NCI-H345 treated with DMSO at 0.1 percent for 48 hours (cell line): Measurements from ENCODE around the gene FRG1.
"Not testable (repeated sequence)": the region's sequence is repeated elsewhere in the genome, so short reads cannot be mapped to it uniquely, and the experiment has no call there.

Experiments used
- DNase-seq: peaks from one replicate; lab custom pipeline; 2025; ENCODE audit not compliant: unreplicated experiment; lab: John Stamatoyannopoulos, UW

The FRG1 gene

GRCh38 chr4:189940178-189941004, at the start of gene FRG1:
Gene FRG1, plus strand, starts transcription at chr4:189940872. Its CDS starts 138 bp downstream, at chr4:189941010.
- DNase-seq, result no peak

DNA sequence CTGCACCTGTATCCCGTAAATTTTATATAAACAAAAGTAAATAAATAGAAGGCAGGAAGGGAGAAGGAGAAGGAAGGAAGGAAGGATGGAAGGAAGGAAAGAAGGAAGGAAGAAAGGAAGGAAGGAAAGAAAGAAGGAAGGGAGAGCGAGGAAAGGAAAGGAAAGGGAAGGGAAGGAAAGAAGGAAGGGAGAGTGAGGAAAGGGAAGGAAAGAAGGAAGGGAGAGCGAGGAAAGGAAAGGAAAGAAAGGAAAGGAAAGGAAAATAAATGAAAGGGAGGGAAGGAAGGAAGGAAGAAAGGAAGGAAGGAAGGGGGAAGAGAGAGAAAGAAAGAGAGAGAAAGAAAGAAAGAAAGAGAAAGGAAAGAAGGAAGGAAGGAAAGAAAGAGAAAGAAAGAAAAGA, 43.0 kb upstream of the FRG1 start:
- DNase-seq, result no peak

DNA sequence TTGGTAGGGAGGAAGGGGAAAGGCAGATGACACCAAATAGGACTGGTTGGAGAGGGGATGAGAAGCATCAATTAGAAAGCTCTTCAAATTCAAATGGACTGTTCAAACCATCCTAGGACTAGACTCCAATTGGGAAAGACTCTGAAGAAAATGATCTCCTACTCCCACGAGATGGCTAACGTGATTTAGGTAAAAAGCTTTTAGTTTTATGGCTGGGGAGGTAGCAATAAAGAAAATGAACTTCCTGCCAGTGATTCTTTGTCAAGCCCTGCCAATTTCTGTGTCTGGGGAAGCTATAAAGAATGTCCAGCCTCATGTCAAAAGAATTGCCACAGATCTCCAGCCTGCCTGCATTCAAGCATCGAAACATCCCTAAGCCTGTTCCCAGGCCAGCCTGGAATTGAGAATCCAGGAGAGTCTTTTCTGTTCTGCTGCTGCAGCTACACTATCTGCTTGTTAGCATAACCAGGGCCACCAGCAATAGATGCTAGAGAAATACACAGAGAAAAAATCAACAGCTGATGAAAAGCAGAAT, 41.1 kb upstream of the FRG1 start:
- DNase-seq, result not testable (repeated sequence)

DNA sequence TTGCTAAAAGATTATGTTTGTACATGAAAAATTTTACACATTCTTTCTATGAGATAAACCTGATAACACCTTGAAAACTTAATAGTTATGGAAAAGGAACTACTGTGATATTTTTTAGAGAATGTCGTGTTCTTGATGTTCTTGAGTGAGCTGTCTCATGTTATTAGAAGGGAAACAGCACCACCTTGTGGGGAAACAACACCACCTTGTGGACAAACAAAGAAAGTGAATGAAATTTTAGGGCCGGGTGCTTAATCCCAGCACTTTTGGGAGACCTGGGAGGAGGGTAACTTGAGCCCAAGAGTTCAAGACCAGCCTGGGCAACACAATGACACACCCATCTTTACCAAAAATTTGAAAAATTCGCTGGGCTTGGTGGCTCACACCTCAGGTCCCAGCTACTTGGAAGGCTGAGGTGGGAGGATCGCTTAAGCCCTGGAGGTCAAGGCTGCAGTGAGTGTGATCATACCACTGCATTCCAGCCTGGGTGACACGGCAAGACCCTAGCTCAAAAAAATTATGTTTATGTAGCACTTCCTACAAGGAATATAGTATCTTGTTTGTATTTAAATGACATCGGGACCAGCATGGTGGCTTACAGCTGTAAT, 36.1 kb upstream of the FRG1 start:
- DNase-seq, result not testable (repeated sequence)

GRCh38 chr4:189912170-189912569, 28.5 kb upstream of the FRG1 start:
- no peak for DNase-seq

DNA sequence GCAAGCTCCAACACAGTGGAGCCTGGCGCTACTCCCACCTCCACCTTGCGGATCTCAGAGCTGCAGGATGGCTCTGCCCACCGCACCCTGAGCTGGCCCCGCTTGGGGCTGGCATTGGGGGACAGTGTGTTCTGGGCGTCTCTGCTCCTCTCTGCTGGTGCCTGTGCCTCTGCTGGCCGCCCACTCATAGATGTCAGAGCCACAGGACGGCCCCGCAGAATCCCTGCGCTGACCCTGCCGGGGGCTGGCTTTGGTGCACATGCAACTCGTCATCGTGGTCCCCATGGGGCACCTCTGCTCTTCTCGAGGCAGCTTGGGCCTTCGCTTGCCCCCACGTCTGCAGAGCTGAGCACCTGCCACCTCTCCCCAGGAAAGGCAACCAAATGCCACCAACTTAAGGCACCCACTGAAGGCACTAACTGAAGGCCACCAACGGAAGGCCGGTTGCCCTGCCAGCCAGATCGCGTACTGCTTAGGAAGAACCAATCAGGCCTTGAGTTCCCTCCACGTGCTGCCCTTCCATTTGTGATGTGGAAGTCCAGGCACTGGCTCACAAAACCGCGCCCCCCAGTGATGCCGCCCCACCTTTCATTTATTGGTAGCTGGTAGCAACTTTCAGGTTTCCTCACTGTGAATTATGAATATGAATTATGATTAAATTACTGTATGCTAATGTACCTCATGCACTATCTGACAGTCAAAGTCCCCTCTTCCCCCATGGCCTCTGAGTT, 23.3 kb upstream of the FRG1 start:
- no peak for DNase-seq

DNA sequence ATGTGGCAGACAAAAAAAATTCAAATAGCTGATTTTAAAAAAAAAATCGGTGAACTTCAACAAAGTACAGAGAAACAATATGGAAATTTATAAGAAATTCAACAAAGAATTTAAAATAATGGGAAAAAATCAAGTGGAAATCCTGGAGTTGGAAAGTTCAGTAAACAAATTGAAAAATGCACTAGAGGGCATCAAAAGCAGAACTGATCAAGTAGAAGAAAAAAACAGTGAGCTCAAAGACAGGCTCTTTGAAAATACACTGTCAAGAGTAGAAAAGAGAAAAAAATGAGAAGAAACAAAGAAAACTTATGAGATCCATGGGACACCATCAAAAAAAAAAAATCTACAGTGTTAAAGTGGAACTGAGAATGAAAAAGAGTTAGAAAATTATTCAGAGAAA, 19.6 kb upstream of the FRG1 start:
- no peak for DNase-seq

DNA sequence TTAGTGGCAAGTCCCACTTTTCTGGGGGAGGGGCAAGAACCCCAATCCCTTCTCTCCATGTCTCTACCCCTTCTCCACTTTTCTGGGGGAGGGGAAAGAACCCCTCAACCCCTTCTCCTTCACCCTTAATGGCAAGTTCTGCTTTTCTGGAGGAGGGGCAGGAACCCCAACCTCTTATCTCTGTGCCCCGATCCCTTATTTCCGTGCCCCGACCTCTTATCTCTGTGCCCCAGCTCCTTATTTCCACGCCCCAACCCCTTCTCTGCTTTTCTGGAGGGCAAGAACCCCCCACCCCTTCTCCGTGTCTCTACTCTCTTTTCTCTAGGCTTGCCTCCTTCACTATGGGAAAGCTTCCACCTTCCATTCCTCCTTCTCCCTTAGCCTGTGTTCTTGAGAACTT, 13.9 kb upstream of the FRG1 start:
- DNase-seq, result not testable (repeated sequence)

GRCh38 chr4:189941005-189941450, 356 bp downstream of the FRG1 start:
- DNase-seq, result no peak

GRCh38 chr4:189942412-189942811, 1.7 kb downstream of the FRG1 start:
- DNase-seq, result not testable (repeated sequence)

GRCh38 chr4:189944077-189944476, 3.4 kb downstream of the FRG1 start:
- not testable (repeated sequence) for DNase-seq

GRCh38 chr4:189946906-189947305, 6.2 kb downstream of the FRG1 start:
- DNase-seq, result not testable (repeated sequence)

GRCh38 chr4:189948486-189948885, 7.8 kb downstream of the FRG1 start:
- not testable (repeated sequence) for DNase-seq

DNA sequence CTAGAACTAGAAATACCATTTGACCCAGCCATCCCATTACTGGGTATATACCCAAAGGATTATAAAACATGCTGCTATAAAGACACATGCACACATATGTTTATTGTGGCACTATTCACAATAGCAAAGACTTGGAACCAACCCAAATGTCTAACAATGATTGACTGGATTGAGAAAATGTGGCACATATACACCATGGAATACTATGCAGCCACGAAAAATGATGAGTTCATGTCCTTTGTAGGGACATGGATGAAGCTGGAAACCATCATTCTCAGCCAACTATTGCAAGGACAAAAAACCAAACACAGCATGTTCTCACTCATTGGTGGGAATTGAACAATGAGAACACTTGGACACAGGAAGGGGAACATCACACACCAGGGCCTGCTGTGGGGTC, 28.6 kb downstream of the FRG1 start:
- DNase-seq, result not testable (repeated sequence)

DNA sequence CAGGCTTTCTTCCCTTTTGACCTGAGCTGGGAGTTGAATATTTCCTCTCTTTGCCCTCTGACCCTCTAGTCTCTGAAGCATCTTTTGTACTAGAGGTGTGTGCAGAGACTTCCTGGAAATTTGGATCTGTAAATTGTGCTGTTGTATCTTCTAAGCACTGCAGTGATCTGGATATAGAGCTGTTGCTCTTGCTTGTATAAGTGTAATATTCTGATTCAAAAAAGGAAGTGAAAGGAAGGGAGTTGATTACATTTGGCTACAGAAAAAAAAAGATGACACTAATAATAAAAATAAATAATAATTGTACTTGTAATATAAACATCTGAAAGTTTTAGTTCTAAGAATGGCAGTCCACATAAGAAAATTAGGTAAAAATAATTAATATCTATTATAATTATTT, 33.0 kb downstream of the FRG1 start:
- DNase-seq, result no peak

DNA sequence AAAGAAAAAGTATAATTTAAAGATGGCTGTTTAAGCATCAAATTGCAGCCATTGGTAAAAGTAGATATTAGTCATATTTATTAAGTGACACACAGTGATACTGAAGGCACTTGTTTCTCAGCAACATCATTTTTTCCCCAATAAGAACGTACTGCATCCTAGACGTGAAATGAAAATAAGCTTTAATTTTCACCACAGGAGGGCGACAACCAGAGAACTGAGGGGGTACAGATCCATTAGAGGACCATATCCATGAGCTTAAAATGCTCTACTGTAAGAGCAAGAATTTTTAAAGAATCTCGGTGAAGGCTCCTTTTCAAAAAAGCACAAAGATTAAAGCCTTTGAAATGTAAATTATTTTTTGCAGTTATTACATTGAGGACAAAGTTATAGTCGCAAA, 33.4 kb downstream of the FRG1 start:
- DNase-seq, result no peak

DNA sequence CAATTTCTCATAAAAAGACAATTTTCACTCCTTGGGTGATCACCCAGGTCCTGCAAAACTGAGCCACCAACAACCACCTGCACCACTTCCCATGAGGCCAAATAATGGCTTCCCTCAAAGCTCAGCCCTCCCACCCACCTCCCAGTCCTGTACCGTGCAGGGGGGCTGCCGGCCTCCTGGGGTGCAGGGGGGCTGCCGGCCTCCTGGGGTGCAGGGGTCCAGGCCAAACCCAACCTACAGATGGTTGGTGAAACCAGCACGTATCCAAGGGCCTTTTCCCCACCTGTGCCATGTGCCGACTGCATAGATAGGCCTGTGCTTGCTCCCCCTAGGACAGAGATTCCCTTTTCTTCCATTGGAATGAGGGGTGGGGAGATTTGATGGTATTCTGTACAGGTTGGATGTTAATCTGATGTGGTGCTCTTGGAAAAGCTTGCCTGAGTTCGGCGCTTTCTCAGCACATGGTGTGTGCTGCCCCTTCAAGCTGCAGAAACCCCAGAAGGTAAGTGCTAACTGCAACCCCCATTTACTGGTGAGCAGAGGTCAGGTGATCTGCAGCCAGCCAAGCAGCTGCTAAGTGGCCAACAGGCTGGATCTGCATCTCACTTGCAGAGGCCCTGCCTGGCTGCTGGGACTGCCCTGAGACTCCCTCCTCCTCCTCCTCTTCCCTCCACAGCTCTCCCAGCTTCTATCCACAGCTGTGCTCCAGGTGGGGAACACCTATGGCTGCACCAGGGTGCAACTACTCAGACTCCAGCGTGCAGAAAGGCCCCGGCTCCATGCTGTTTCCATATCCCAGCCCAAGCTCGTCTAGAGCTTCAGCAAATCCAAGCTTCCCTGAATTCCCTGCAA, 38.8 kb downstream of the FRG1 start:
- no peak for DNase-seq

DNA sequence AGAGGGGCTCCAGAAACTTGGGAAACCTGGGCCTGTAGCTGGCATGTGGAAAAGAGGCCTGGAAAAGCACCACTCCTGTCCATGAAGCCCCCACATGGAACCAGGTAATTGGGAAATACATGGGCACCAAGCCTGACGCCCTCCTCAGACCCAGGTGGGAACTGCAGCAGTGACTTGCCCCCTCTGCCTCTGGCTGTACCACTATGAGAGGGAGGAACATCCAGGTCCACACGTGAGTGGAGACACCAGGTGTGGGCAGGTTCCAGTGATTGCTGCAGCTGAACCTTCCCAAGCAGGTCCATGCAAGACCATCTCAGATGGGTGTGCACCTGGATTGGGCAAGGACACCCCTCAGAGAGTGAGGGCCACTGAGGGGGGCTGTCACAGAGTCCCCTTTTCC, 39.6 kb downstream of the FRG1 start:
- DNase-seq, result not testable (repeated sequence)

GRCh38 chr4:189981970-189982369, 41.3 kb downstream of the FRG1 start:
- DNase-seq, result no peak

- not testable (repeated sequence) for DNase-seq
Measured at GRCh38 chr4:189983916-189984526, 43.3 kb downstream of the FRG1 start.
